GM21447 (cell line): ENCODE data around the gene TMCC3.

Source experiments
- ATAC-seq: cut with Tn5 transposase; IDR thresholded peaks from one replicate; pipeline ENCODE4 v1.9.1; 2021; ENCODE audit not compliant: unreplicated experiment

Gene TMCC3

GRCh38 chr12:94536040-94536965 lies 114.1 kb downstream of the TMCC3 start:
- ATAC-seq, result no peak

GRCh38 chr12:94535510-94535921 lies 114.8 kb downstream of the TMCC3 start:
- no peak for ATAC-seq

- no peak for ATAC-seq
These were observed 115.4 kb downstream of the TMCC3 start for GRCh38 chr12:94534774-94535509.

GRCh38 chr12:94534278-94534677 lies 116.1 kb downstream of the TMCC3 start:
- ATAC-seq, result no peak

- ATAC-seq, result peak; percentile 65
These were observed 117.6 kb downstream of the TMCC3 start for GRCh38 chr12:94532490-94533422.

- no peak for ATAC-seq
These were observed 119.1 kb downstream of the TMCC3 start for GRCh38 chr12:94531196-94531720.

GRCh38 chr12:94525951-94526350 lies 124.4 kb downstream of the TMCC3 start:
- ATAC-seq, result peak; percentile 69
